GM21723 (cell line): Measurements from ENCODE around the gene KIF3B.

Experiments
- ATAC-seq: cut with Tn5 transposase; IDR thresholded peaks from one replicate; pipeline ENCODE4 v1.9.1; 2021; ENCODE audit warnings: mild to moderate bottlenecking, moderate library complexity; ENCODE audit not compliant: unreplicated experiment

Gene KIF3B

GRCh38 chr20:32277361-32278198 lies at the start of gene KIF3B:
Gene KIF3B, plus strand, starts transcription at chr20:32277651. Its CDS starts 32,127 bp downstream, at chr20:32309778.
- peak; percentile 72 for ATAC-seq

GRCh38 chr20:32227744-32228688 lies 49.4 kb upstream of the KIF3B start:
- ATAC-seq: no peak

- no peak for ATAC-seq
Measured at GRCh38 chr20:32229251-32229747, 48.2 kb upstream of the KIF3B start.

GRCh38 chr20:32230707-32231106 lies 46.7 kb upstream of the KIF3B start:
- no peak for ATAC-seq

GRCh38 chr20:32231245-32231644 lies 46.2 kb upstream of the KIF3B start:
- ATAC-seq: no peak

GRCh38 chr20:32231847-32232246 lies 45.6 kb upstream of the KIF3B start:
- ATAC-seq: no peak

- ATAC-seq: no peak
Measured at GRCh38 chr20:32232326-32232886, 45.0 kb upstream of the KIF3B start.

GRCh38 chr20:32233286-32233685 lies 44.2 kb upstream of the KIF3B start:
- no peak for ATAC-seq

- no peak for ATAC-seq
Measured at GRCh38 chr20:32234135-32234808, 43.2 kb upstream of the KIF3B start.

- ATAC-seq: no peak
Measured at GRCh38 chr20:32235331-32236047, 42.0 kb upstream of the KIF3B start.

GRCh38 chr20:32236048-32236533 lies 41.4 kb upstream of the KIF3B start:
- ATAC-seq: no peak

- no peak for ATAC-seq
Measured at GRCh38 chr20:32236819-32237218, 40.6 kb upstream of the KIF3B start.

GRCh38 chr20:32237419-32237818 lies 40.0 kb upstream of the KIF3B start:
- ATAC-seq: no peak

GRCh38 chr20:32238483-32239425 lies 38.7 kb upstream of the KIF3B start:
- no peak for ATAC-seq

- no peak for ATAC-seq
Measured at GRCh38 chr20:32240205-32240604, 37.2 kb upstream of the KIF3B start.

GRCh38 chr20:32241807-32242206 lies 35.6 kb upstream of the KIF3B start:
- no peak for ATAC-seq

- no peak for ATAC-seq
Measured at GRCh38 chr20:32244150-32244823, 33.2 kb upstream of the KIF3B start.

- no peak for ATAC-seq
Measured at GRCh38 chr20:32244959-32245358, 32.5 kb upstream of the KIF3B start.
